GM18861 (cell line): ENCODE results near the gene ANKRD65.
"Not testable (repeated sequence)": the region's sequence is repeated elsewhere in the genome, so short reads cannot be mapped to it uniquely, and the experiment has no call there.

Source experiments
- ATAC-seq: cut with Tn5 transposase; IDR thresholded peaks from one replicate; pipeline ENCODE4 v1.9.1; 2021; ENCODE audit not compliant: unreplicated experiment

Gene ANKRD65

GRCh38 chr1:1430992-1431844 is 10.1 kb upstream of the ANKRD65 start:
- ATAC-seq: no peak

- ATAC-seq: no peak
These were observed 9.3 kb upstream of the ANKRD65 start for GRCh38 chr1:1430114-1430982.

- ATAC-seq: no peak
These were observed 8.6 kb upstream of the ANKRD65 start for GRCh38 chr1:1429671-1430073.

- not testable (repeated sequence) for ATAC-seq
These were observed 7.9 kb upstream of the ANKRD65 start for GRCh38 chr1:1428967-1429366.

GRCh38 chr1:1428174-1428573 is 7.1 kb upstream of the ANKRD65 start:
- no peak for ATAC-seq

DNA sequence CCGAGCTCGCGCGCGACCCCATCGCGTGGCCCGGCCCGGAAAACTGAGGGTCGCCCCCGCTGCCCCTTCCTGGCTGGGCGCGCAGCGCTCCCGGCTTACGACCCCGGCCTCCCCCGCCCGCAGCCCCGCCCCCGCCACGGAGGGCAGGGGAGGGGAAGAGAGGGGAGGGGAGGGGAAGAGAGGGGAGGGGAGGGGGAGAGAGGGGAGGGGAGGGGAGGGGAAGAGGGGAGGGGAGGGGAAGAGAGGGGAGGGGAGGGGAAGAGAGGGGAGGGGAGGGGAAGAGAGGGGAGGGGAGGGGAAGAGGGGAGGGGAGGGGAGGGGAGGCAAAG is 6.7 kb upstream of the ANKRD65 start:
- no peak for ATAC-seq

- no peak for ATAC-seq
These were observed 6.2 kb upstream of the ANKRD65 start for GRCh38 chr1:1427106-1427819.

DNA sequence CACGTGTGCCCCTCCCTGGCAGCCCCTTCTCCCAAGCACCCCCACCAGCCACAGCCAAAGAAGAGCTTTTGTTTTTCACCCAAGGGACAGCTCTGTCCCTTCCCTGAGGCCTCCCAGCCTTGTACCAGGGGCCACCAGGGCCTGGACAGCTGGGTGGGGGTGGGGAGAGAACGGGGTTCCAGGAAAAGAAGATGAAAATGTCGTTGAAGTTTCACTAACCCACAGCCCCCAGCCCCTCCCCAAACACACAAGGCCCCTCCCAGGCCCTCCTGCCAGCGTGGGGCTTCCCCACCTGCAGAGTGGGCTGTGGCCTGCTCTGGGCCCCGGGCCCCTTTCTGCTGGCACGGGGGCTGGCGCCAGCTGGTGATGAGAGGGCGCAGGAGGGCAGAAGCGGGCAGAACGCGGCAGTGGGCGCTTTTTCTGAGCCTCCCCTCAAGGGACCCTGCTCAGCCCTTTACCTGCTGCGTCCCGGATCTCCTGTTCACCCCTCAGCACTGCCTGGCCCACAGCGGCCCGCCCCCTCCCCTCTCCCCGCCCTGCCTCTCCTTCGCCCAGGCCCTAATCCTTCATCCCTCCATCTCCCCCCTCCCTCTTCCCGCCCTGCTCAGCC is 5.5 kb upstream of the ANKRD65 start:
- ATAC-seq: no peak

- ATAC-seq: no peak
These were observed 4.8 kb upstream of the ANKRD65 start for GRCh38 chr1:1425753-1426495.

DNA sequence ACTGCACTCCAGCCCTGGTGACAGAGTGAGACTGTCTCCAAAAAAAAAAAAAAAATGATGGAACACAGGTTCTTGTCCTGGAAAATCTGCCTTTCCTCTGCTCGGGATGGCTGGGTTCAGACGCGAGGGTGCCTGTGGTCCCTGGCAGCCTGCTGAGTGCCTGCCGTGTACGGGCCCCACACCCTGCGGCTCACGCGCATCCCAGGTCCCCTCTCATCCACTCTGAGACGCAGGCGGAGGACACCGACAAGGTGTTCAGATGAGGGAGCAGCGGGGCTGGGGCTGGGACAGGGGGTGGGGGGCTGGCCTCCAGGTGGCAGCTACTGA is 4.3 kb upstream of the ANKRD65 start:
- ATAC-seq: no peak

DNA sequence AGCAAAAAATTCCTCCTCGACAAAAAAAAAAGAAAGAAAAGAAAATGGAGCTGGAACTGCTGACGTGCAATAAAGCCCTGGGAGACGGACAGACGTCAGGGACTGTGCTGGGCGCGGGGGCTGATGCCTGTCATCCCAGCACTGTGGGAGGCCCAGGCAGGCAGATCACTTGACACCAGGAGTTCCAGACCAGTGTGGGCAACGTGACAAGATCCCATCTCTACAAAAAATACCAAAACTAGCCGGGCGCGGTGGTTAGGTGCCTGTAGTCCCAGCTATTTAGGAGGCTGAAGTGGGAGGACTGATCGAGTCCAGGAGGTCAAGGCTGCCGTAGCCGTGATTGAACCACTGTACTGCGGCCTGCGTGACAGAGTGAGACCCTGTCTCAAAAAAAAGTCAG is 3.6 kb upstream of the ANKRD65 start:
- ATAC-seq: no peak

DNA sequence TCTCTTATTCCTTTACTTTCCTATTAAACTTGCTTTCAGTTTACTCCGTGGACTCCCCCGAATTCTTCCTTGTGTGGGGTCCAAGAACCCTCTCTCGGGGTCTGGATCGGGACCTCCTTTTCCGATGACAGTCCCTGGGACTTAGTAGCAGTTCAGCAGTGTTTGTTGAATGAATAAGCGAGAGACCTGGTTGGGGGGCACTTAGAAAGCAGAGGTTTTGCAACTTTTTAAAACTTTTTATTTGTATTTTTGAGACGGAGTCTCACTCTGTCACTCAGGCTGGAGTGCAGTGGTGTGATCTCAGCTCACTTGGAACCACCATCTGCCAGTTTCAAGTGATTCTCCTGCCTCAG is 2.1 kb upstream of the ANKRD65 start:
- ATAC-seq: no peak

GRCh38 chr1:1422465-1423244 is 1.6 kb upstream of the ANKRD65 start:
- ATAC-seq: no peak

DNA sequence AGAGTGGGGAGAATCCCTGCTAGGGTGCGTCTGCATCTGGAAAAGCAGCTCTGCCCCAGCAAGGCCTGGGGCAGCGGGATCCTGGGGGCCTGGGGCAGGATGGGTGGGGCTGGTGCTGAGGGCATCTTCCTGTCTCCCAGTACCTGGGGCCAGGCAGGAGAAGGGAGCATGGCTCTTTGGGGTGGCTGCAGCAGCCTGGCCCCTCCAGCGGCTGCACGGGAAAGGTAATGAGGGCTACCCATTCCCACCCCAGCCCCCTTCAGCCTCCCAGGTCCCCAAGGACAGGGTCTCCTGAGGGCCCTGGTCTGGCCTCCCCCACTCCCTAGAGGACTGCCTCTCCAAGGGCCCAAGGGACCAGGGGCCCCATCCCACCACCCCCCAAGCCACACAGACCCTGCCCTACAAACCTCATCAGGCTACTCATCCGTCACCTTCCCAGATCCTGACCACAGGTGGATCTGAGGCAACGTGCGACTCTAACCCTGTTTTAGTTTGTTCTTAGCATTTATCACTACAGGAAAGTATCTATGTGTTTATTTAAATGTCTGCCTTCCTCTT is 910 bp upstream of the ANKRD65 start:
- no peak for ATAC-seq

- no peak for ATAC-seq
These were observed 378 bp downstream of the ANKRD65 start for GRCh38 chr1:1420654-1421141.

DNA sequence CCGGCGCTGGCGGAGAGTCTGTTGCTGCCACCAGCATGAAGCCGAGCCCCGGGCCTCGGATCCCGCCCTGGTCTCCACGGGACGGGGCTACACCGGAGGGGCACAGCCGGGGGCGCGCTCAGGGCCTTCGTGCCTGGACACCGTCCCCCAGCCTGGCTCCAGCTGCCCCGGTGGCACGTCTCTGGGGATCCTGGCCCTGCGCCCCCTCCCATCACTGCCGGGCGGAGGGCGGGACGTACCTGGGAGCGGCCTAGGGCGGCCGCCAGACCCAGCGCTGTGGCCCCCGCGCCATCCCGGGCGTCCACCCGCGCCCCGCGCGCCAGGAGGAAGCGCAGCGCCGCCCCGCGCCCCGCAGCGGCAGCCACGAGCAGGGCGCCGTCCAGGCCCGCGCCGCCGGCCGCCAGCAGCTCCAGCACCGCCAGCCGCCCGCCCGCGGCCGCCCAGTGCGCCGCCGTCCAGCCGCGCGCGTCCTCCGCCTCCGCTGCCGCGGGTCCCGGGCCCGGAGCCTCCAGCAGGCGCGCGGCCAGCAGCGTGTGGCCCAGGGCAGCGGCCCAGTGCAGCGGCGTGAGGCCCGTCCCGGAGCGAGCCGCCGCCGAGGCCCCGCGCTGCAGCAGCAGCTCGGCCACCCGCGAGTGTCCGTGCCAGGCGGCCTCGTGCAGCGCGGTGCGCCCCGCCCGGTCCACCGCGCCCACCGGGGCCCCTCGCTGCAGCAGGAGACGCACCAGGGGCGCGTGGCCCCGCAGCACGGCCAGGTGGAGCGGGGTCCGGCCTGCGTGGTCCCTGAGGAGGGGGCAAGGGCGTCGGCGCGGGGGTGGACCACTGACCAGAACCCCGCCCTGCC is 1.0 kb downstream of the ANKRD65 start:
- ATAC-seq: no peak

DNA sequence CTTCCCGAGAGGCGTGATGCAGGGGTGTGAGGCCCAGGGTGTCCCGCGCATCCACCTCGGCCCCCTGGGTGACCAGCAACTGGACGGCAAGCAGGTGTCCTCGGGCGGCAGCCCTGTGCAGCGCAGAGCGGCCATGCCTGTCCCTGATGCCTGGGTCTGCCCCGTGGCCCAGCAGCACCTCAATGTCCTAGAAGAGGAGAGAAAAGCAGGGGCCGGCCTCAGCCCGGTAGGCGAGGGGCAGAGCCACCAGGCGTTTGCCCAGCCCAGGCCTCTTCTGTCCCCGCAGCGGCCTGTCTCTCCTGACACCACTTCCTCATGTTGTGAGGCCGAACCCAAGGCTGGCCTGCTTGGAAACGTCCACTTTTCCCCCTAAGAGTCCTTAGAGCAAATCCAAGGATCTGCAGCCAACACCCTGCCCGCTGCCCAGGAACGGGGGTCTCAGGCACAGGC is 1.7 kb downstream of the ANKRD65 start:
- ATAC-seq: no peak
